T1000 (cell line): ENCODE results near the gene EPS8.
"Not testable (repeated sequence)": the region's sequence is repeated elsewhere in the genome, so short reads cannot be mapped to it uniquely, and the experiment has no call there.

ENCODE experiments used
- DNase-seq: peaks from one replicate; lab custom pipeline; 2025; ENCODE audit warnings: mixed read lengths; lab: John Stamatoyannopoulos, UW

EPS8 gene

DNA sequence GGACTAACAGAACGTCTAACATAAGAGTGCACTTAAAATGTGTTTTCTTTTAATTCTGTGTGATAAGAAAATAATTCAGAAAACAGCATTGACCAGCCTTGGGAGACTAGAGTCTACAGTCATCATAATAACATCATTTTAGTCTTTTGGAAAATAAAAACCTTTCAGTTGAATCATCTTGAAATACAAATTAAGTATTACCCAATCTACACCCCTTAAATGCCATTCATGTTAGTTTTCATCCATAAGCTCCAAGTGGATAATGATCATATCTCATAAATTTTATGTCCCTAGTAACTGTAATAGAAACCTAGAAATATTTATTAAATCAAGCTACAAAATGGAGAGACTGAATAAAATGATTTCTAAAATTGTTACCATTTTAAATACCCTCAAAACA is 32.4 kb downstream of the EPS8 start:
- no peak for DNase-seq

DNA sequence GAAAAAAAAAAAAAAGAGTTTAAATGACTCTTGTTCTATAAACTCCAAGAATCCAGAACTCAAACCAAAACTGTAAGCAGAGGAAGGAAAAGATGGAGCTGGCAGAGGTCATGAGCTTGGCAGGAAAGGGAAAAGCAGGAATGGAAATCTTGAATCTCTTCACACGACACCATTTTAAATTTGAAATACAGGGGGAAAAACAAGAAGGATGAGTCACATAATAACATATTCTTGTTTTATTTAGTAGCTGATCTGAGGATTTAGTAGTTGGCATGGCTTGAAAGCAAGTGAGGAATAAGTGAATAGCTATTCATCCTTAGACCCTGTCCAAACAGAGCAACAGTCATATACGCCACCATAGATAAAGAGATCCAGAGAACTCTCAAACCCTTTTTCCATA is 35.0 kb downstream of the EPS8 start:
- DNase-seq, result no peak

GRCh38 chr12:15752785-15753184 is 36.4 kb downstream of the EPS8 start:
- DNase-seq, result no peak

DNA sequence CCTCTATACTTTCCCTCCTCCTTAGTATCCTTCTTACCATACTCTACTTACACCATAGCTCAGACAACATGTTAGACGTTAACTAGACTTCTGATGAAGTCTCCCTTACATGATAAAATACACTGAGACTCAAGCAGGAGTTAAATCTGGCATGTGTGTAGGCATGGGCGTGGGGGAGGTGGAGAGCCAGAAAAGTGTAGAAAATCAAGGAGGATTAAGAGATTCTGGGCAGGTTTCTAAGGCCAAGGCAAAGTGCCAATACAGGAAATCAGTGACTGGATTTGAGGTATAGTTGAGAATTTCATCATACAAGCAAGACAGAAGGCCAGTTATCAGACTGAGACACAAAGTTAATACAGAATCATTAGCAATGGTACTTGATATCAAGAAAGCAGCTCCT is 37.4 kb downstream of the EPS8 start:
- DNase-seq, result no peak

GRCh38 chr12:15749937-15750336 is 39.3 kb downstream of the EPS8 start:
- DNase-seq, result no peak

DNA sequence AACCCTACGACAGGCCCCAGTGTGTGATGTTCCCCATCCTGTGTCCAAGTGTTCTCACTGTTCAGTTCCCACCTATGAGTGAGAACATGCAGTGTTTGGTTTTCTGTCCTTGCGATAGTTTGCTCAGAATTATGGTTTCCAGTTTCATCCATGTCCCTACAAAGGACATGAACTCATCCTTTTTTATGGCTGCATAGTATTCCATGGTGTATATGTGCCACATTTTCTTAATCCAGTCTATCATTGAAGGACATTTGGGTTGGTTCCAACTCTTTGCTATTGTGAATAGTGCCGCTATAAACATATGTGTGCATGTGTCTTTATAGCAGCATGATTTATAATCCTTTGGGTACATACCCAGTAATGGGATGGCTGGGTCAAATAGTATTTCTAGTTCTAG is 47.3 kb downstream of the EPS8 start:
- not testable (repeated sequence) for DNase-seq

- no peak for DNase-seq
Measured at GRCh38 chr12:15741082-15741481, 48.1 kb downstream of the EPS8 start.

GRCh38 chr12:15740389-15740788 is 48.8 kb downstream of the EPS8 start:
- DNase-seq, result not testable (repeated sequence)

- DNase-seq, result no peak
Measured at GRCh38 chr12:15738438-15739015, 50.7 kb downstream of the EPS8 start.

- no peak for DNase-seq
Measured at GRCh38 chr12:15735837-15736615, 53.2 kb downstream of the EPS8 start.

GRCh38 chr12:15733136-15733535 is 56.1 kb downstream of the EPS8 start:
- no peak for DNase-seq

GRCh38 chr12:15732341-15733061 is 56.7 kb downstream of the EPS8 start:
- DNase-seq, result no peak

DNA sequence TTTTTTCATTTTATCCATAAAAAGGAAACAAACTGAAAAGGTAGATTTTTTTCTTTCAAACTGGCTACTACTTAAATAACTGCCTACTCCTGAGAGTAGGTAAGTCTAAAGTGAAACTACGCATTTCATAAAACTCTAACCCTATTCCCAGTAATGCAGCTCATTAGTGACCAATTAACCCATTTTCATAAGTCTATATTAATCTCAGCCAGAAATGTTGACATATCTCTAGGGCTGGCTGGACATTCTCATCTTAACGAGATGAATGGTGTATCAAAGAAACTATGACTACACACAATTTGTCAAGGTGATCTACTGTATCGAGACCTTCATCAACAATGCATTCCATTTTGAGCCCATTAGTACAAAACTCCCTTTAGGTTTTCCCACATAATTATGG is 57.2 kb downstream of the EPS8 start:
- no peak for DNase-seq

- no peak for DNase-seq
Measured at GRCh38 chr12:15729097-15729496, 60.1 kb downstream of the EPS8 start.

GRCh38 chr12:15728118-15728598 is 61.0 kb downstream of the EPS8 start:
- DNase-seq, result peak; percentile 79

- no peak for DNase-seq
Measured at GRCh38 chr12:15726878-15727150, 62.4 kb downstream of the EPS8 start.

GRCh38 chr12:15726027-15726877 is 62.9 kb downstream of the EPS8 start:
- DNase-seq, result no peak

DNA sequence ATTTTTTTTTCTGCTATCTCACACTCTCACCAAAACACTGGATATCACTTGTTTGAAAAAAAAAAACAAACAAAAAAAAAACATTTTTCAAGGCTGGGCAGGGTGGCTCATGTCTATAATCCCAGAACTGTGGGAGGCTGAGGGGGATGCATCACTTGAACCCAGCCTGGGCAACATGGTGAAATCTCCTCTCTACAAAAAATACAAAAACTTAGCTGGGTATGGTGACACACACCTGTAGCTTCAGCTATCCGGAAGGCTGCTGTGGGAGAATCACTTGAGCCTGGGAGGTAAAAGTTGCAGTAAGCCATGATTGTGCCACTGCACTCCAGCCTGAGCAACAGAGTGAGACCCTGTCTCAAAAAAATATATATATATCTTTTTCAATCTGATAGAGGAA is 66.2 kb downstream of the EPS8 start:
- DNase-seq, result no peak

GRCh38 chr12:15721316-15722115 is 67.7 kb downstream of the EPS8 start:
- DNase-seq, result no peak

DNA sequence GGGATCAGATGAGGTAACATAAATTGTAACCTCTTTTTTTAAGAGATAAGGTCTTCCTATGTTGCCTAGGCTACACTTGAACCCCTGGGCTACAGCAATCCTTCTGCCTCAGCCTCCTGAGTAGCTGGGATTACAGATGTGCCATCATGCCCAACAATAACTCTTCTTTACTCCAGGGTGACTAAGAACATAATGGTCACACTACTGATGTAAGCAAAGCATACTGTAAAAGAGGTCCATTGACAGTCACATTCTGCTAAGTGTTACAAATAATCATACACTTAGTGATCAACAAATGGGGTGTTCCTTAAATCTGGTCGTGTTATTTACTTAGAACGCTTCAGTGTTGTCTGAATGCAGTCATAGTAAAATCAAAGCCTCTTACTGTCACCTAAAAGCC is 68.9 kb downstream of the EPS8 start:
- DNase-seq, result no peak

DNA sequence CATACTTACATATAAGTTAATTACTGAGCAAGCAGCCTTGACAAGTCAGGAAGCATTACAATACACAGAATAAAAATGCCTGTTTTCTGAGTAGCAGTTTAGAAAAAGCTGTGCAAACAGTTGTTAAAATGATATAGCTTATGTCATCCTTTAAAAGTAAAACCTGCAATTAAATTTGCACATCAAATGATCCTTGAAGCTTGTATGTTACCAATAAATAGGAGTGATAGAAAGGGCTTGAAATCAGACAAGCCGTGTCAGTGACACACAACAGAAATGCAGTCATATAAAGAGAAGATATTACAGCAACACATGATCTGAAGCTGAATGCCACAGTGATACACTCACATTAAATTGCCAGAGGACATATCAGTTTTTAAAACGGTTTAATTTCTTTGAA is 70.0 kb downstream of the EPS8 start:
- no peak for DNase-seq
